DND-41 (cell line): ENCODE results near the gene TMEM178B.

Experiments
- ATAC-seq: fragments of 200-7000 bp; cut with Tn5 transposase; 3 replicates; pipeline ENCODE4 v1.9.1; 2021; ENCODE audit warnings: low read depth; ENCODE audit not compliant: insufficient read depth
- DNase-seq: peaks from one replicate; pipeline ENCODE4 v3.0.0-alpha.2; 2020
- H2AFZ ChIP-seq: 2 replicates; pipeline ENCODE4 v1.6.0; 2012; ENCODE audit warnings: low read depth, low read length
- H3K27ac ChIP-seq: 2 replicates; pipeline ENCODE4 v1.5.1; 2012; ENCODE audit warnings: low read length, inconsistent platforms
- H3K27me3 ChIP-seq: fragments of 200-600 bp; sonication (generic); 2 replicates; pipeline ENCODE4 v1.6.0; 2012; ENCODE audit warnings: low read length, mild to moderate bottlenecking, inconsistent platforms; ENCODE audit not compliant: insufficient read depth, poor library complexity
- H3K36me3 ChIP-seq: 2 replicates; pipeline ENCODE4 v1.5.1; 2012; ENCODE audit warnings: low read length, inconsistent platforms; ENCODE audit not compliant: insufficient read depth
- H3K4me1 ChIP-seq: 2 replicates; pipeline ENCODE4 v1.5.1; 2012; ENCODE audit warnings: mild to moderate bottlenecking, low read length; ENCODE audit not compliant: insufficient read depth
- H3K4me2 ChIP-seq: 2 replicates; pipeline ENCODE4 v1.6.0; 2012; ENCODE audit warnings: mild to moderate bottlenecking, moderate library complexity, low read length, inconsistent platforms; ENCODE audit not compliant: insufficient read depth
- H3K4me3 ChIP-seq, 2 experiments: fragments of 200-600 bp in 1 of 2; shearing (Covaris generic) in 1 of 2; 2 replicates each; pipeline ENCODE4 v1.5.1; 2012 to 2016; ENCODE audit warnings: inconsistent platforms in 2 of 2, low read length in 2 of 2, mild to moderate bottlenecking in 2 of 2, low read depth in 1 of 2, moderate library complexity in 1 of 2
- H3K79me2 ChIP-seq: 2 replicates; pipeline ENCODE4 v1.6.0; 2012; ENCODE audit warnings: low read length, inconsistent platforms; ENCODE audit not compliant: insufficient read depth
- H3K9ac ChIP-seq: 2 replicates; pipeline ENCODE4 v1.6.0; 2012; ENCODE audit warnings: low read depth, mild to moderate bottlenecking, inconsistent platforms, low read length, moderate library complexity
- H3K9me3 ChIP-seq: 2 replicates; pipeline ENCODE4 v1.5.1; 2012; ENCODE audit warnings: low read length, moderate library complexity, mild to moderate bottlenecking, inconsistent platforms; ENCODE audit not compliant: insufficient read depth, severe bottlenecking
- H4K20me1 ChIP-seq: 2 replicates; pipeline ENCODE4 v1.6.0; 2012; ENCODE audit warnings: low read length; ENCODE audit not compliant: insufficient read depth
- CTCF ChIP-seq: IDR thresholded peaks from 2 replicates; pipeline ENCODE4 v1.5.1; 2012; ENCODE audit warnings: borderline replicate concordance, low read length, moderate library complexity, mild to moderate bottlenecking; ENCODE audit not compliant: poor library complexity, severe bottlenecking; ENCODE audit errors: extremely low read depth
- EZH2 ChIP-seq: IDR thresholded peaks from 3 replicates; pipeline ENCODE4 v1.6.1; 2012; ENCODE audit warnings: borderline replicate concordance, low read depth, mild to moderate bottlenecking, moderate library complexity, low read length, inconsistent platforms; ENCODE audit not compliant: severe bottlenecking

Gene TMEM178B

GRCh38 chr7:141263983-141264382 lies 190.1 kb downstream of the TMEM178B start:
- Histone ChIP-seq H3K9me3 (no peaks in the 10 kb centered on the region), H4K20me1 (no peaks in the 10 kb centered on the region), H3K4me3 (no peak overlapping the region), H2AFZ (no peak overlapping the region), H3K4me2 (no peak overlapping the region), H3K79me2 (no peaks in the 10 kb centered on the region), H3K27ac (no peak overlapping the region), H3K4me1 (no peaks in the 10 kb centered on the region), H3K27me3 (no peaks in the 10 kb centered on the region), H3K36me3 (no peaks in the 10 kb centered on the region), H3K9ac (no peak overlapping the region)
- ATAC-seq (no peak), DNase-seq (no peak)
- no peak for TF ChIP-seq EZH2
- no peak for TF ChIP-seq CTCF

- DNase-seq (no peak), ATAC-seq (no peak)
- Histone ChIP-seq H3K36me3 (no peaks in the 10 kb centered on the region), H3K27me3 (no peaks in the 10 kb centered on the region), H3K79me2 (no peaks in the 10 kb centered on the region), H3K4me1 (no peaks in the 10 kb centered on the region), H2AFZ (no peak overlapping the region), H3K9me3 (no peaks in the 10 kb centered on the region), H3K4me3 (no peak overlapping the region), H3K27ac (no peak overlapping the region), H4K20me1 (no peaks in the 10 kb centered on the region), H3K9ac (no peak overlapping the region), H3K4me2 (no peak overlapping the region)
- no peak for TF ChIP-seq CTCF
- no peak for TF ChIP-seq EZH2
Measured at GRCh38 chr7:141264511-141264910, 190.6 kb downstream of the TMEM178B start.

DNA sequence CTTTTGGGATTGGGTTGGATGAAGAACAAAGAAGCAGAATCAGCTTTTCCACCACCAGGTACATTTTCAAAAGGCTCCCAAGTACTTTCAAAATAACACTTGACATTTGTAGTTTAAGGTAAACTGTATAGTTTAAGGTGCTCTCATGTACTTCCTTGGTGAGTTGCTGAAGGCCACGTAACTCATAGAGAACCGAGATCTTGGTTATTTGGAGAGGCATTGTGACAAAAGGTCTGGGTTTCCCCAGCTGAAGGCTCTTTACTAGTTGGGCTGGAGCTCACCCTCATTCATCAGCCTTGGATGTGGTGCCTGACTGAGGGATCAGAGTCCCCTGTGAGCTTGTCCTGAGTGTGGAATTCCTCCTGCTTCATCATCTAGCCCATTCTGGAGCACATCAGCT lies 191.8 kb downstream of the TMEM178B start:
- no peaks in the 10 kb centered on the region for H3K9me3 ChIP-seq
- DNase-seq (no peak), ATAC-seq (no peak)
- no peak overlapping the region for H3K27ac ChIP-seq
- no peak for TF ChIP-seq CTCF
- TF ChIP-seq EZH2, result no peak
- H4K20me1 ChIP-seq, result no peaks in the 10 kb centered on the region
- no peaks in the 10 kb centered on the region for H3K27me3 ChIP-seq
- no peaks in the 10 kb centered on the region for H3K79me2 ChIP-seq
- H3K4me2 ChIP-seq, result no peak overlapping the region
- no peak overlapping the region for H3K9ac ChIP-seq
- H3K4me3 ChIP-seq, result no peak overlapping the region
- H3K36me3 ChIP-seq, result no peaks in the 10 kb centered on the region
- H3K4me1 ChIP-seq, result no peaks in the 10 kb centered on the region
- no peak overlapping the region for H2AFZ ChIP-seq

- no peak overlapping the region for H3K4me2 ChIP-seq
- no peaks in the 10 kb centered on the region for H3K9me3 ChIP-seq
- DNase-seq (no peak), ATAC-seq (no peak)
- H3K4me3 ChIP-seq, result no peak overlapping the region
- H3K27me3 ChIP-seq, result no peaks in the 10 kb centered on the region
- no peak overlapping the region for H3K9ac ChIP-seq
- H3K36me3 ChIP-seq, result no peaks in the 10 kb centered on the region
- H3K4me1 ChIP-seq, result no peaks in the 10 kb centered on the region
- TF ChIP-seq CTCF (no peak), EZH2 (no peak)
- no peaks in the 10 kb centered on the region for H4K20me1 ChIP-seq
- no peak overlapping the region for H2AFZ ChIP-seq
- no peak overlapping the region for H3K27ac ChIP-seq
- no peaks in the 10 kb centered on the region for H3K79me2 ChIP-seq
Measured at GRCh38 chr7:141268614-141269013, 194.8 kb downstream of the TMEM178B start.
